IMR-90 (cell line): ENCODE measurements around the gene CLIC3.

Source experiments
- BHLHE40 ChIP-seq: fragments of 150-350 bp; IDR thresholded peaks from 2 replicates; pipeline ENCODE4 v1.6.1; 2016; ENCODE audit warnings: mild to moderate bottlenecking, low read depth, low read length
- CHD1 ChIP-seq: IDR thresholded peaks from 2 replicates; pipeline ENCODE4 v1.6.1; 2012; ENCODE audit warnings: low read depth, low read length, improper control_type of control experiment
- CTCF ChIP-seq: conservative IDR thresholded peaks from 2 replicates; pipeline ENCODE4 v1.5.1; 2012; ENCODE audit warnings: mild to moderate bottlenecking, low read depth, low read length, improper control_type of control experiment
- MAFK ChIP-seq: IDR thresholded peaks from 2 replicates; pipeline ENCODE4 v1.6.1; 2012; ENCODE audit warnings: low read depth, low read length, improper control_type of control experiment
- MAZ ChIP-seq: IDR thresholded peaks from 2 replicates; pipeline ENCODE4 v1.6.1; 2012; ENCODE audit warnings: low read depth, mild to moderate bottlenecking, low read length, improper control_type of control experiment, moderate library complexity, borderline replicate concordance
- MXI1 ChIP-seq: IDR thresholded peaks from 2 replicates; pipeline ENCODE4 v1.6.1; 2012; ENCODE audit warnings: low read depth, mild to moderate bottlenecking, low read length, moderate library complexity, borderline replicate concordance
- POLR2A ChIP-seq: IDR thresholded peaks from 2 replicates; pipeline ENCODE4 v1.6.1; 2012; ENCODE audit warnings: mild to moderate bottlenecking, low read depth, low read length
- RAD21 ChIP-seq: IDR thresholded peaks from 2 replicates; pipeline ENCODE4 v1.6.1; 2012; ENCODE audit warnings: low read length, improper control_type of control experiment
- RFX5 ChIP-seq: IDR thresholded peaks from 2 replicates; pipeline ENCODE4 v1.8.0; 2012; ENCODE audit warnings: low read depth, mild to moderate bottlenecking, low read length, moderate library complexity
- USF2 ChIP-seq: fragments of 150-350 bp; IDR thresholded peaks from 2 replicates; pipeline ENCODE4 v1.6.1; 2017; ENCODE audit warnings: mild to moderate bottlenecking, antibody characterized with exemption, low read length, low read depth
- TF ChIP-seq, protein P1 (sequence below): fragments of 150-350 bp; IDR thresholded peaks from 2 replicates; pipeline ENCODE4 v1.6.1; 2016; ENCODE audit warnings: low read depth, mild to moderate bottlenecking, low read length, moderate library complexity, borderline replicate concordance

DNA sequence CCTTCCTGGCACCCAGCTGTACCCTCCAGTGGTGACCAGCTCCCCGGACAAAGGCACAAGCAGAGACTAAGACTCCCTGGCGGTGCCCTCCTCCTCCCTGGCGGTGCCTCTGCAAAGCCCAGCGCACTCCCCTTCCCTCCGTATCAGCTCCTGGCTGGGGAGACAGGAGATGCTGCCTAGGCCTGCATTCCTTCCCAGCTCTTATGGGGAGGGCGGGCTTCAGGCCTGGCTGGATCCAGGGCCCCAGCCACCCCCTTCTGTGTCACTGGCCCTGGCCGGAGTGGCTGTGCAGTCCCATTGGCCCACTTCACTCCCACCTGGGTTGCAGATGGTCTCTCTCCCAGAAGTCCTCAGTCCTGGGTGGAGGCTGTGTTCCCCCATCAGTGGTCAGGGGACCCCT, 37.9 kb downstream of the CLIC3 start:
- no peak for TF ChIP-seq CTCF
- no peak for TF ChIP-seq MXI1
- TF ChIP-seq RFX5: no peak
- TF ChIP-seq POLR2A: no peak
- no peak for TF ChIP-seq RAD21
- no peak for TF ChIP-seq USF2
- TF ChIP-seq CHD1: no peak
- TF ChIP-seq MAZ: no peak
- TF ChIP-seq, protein P1, sequence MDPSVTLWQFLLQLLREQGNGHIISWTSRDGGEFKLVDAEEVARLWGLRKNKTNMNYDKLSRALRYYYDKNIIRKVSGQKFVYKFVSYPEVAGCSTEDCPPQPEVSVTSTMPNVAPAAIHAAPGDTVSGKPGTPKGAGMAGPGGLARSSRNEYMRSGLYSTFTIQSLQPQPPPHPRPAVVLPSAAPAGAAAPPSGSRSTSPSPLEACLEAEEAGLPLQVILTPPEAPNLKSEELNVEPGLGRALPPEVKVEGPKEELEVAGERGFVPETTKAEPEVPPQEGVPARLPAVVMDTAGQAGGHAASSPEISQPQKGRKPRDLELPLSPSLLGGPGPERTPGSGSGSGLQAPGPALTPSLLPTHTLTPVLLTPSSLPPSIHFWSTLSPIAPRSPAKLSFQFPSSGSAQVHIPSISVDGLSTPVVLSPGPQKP: no peak
- no peak for TF ChIP-seq BHLHE40
- no peak for TF ChIP-seq MAFK
